Measurements from ENCODE around the gene RGS3. TPM values are rescaled to one million over a fixed set of nuclear protein-coding genes. Genes with fewer than 3 reads are reported as not detected.
A peak's percentile ranks its signal among the peaks of the same experiment; 100 is the strongest.

RGS3 gene
- total RNA-seq, 1 donor from 2014 or later: 187 TPM

GRCh38 chr9:113566016-113566711 is 102.6 kb downstream of the RGS3 start:
- H3K4me1 ChIP-seq: peaks cover 88% of the 10 kb centered on the region
- intact Hi-C loops (cut with micrococcal nuclease): no loop called here
- no peaks in the 10 kb centered on the region for H3K9me3 ChIP-seq (replicated peaks)
- H3K27me3 ChIP-seq (ENCODE audit: low read depth): no peaks in the 10 kb centered on the region
- no peak for DNase-seq
- H3K4me3 ChIP-seq: peak overlapping the region; percentile 64
- peak overlapping the region; percentile 94 for H3K27ac ChIP-seq (replicated peaks)
- no peaks in the 10 kb centered on the region for H3K36me3 ChIP-seq
- TF ChIP-seq CTCF (IDR thresholded peaks at IDR 0.05; ENCODE audit: borderline replicate concordance): no peak

GRCh38 chr9:113566712-113567071 is 103.2 kb downstream of the RGS3 start:
- TF ChIP-seq CTCF (IDR thresholded peaks at IDR 0.05; ENCODE audit: borderline replicate concordance): no peak
- Histone ChIP-seq H3K27me3 (ENCODE audit: low read depth) (no peaks in the 10 kb centered on the region), H3K9me3 (replicated peaks) (no peaks in the 10 kb centered on the region), H3K36me3 (no peaks in the 10 kb centered on the region), H3K4me3 (peak overlapping the region; percentile 64), H3K4me1 (peaks cover 94% of the 10 kb centered on the region), H3K27ac (replicated peaks) (peak overlapping the region; percentile 94)
- intact Hi-C loops (cut with micrococcal nuclease): no loop called here
- no peak for DNase-seq

GRCh38 chr9:113567361-113568080 is 104.0 kb downstream of the RGS3 start:
- Histone ChIP-seq H3K9me3 (replicated peaks) (no peaks in the 10 kb centered on the region), H3K36me3 (no peaks in the 10 kb centered on the region), H3K27me3 (ENCODE audit: low read depth) (no peaks in the 10 kb centered on the region), H3K27ac (replicated peaks) (peak overlapping the region; percentile 94), H3K4me3 (peak overlapping the region; percentile 64), H3K4me1 (peaks cover 100% of the 10 kb centered on the region)
- no peak for TF ChIP-seq CTCF (IDR thresholded peaks at IDR 0.05; ENCODE audit: borderline replicate concordance)
- DNase-seq: peak; percentile 11
- intact Hi-C loops (cut with micrococcal nuclease): no loop called here

DNA sequence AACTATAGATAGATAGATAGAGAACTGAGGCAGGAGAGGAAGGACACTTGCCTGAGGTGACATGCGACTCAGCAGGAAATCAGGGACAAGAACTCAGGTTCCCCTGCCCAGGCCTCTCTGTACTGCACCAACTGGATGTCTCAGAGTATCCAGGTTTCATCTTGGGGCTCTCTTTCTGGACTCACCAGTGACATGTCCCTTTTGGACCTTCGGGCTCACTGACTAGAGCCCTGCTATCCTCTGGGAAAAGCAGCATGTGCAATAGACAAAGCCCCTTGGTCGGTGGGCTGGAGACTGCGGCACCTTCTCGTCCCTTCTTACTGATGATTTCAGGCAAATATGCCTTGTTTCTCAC is 104.5 kb downstream of the RGS3 start:
- no peaks in the 10 kb centered on the region for H3K9me3 ChIP-seq (replicated peaks)
- H3K4me1 ChIP-seq: peaks cover 100% of the 10 kb centered on the region
- peak overlapping the region; percentile 94 for H3K27ac ChIP-seq (replicated peaks)
- intact Hi-C loops (cut with micrococcal nuclease): no loop called here
- H3K36me3 ChIP-seq: no peaks in the 10 kb centered on the region
- DNase-seq: no peak
- no peak overlapping the region for H3K4me3 ChIP-seq
- TF ChIP-seq CTCF (IDR thresholded peaks at IDR 0.05; ENCODE audit: borderline replicate concordance): no peak
- no peaks in the 10 kb centered on the region for H3K27me3 ChIP-seq (ENCODE audit: low read depth)

DNA sequence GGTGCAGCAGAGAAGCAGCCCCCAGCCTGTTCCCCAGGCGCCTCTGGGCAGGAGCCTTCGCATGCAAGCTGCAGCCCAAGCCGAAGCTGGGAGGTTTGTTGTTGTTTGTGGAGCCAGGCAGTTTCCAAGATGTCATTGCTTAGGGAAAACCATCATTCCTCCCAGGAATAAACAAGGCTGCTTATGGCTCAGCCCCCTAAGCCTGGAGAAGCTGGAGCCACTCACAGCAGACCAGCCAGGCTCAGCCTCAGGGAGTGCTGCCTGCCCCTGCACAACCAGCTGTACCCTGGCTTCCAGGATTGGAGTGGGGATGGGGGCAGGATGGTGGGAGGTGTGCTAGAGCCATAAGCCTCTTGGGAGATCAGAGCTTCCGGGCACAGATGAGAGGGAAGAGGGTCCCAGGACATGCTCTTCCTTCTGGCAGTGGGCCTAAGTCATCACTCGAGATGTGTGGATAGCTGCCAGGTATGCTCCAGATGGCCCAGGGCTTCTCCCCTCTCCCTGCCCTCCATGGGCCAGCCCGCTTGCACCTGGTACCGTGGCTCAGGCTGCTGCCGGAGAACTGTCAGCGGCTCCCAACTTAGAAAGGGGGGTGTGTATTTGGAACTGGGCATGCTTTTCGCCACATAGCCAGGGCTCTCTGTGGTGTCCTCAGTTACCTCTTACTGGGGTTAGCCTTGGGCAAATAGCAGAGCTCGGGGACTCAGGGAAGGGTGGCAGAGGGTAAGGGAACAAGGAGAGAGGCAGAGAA is 105.2 kb downstream of the RGS3 start:
- Histone ChIP-seq H3K36me3 (no peaks in the 10 kb centered on the region), H3K4me3 (peak overlapping the region; percentile 7), H3K9me3 (replicated peaks) (no peaks in the 10 kb centered on the region), H3K27ac (replicated peaks) (peak overlapping the region; percentile 94), H3K4me1 (peaks cover 100% of the 10 kb centered on the region), H3K27me3 (ENCODE audit: low read depth) (no peaks in the 10 kb centered on the region)
- TF ChIP-seq CTCF (IDR thresholded peaks at IDR 0.05; ENCODE audit: borderline replicate concordance): no peak
- no peak for DNase-seq
- intact Hi-C loops (cut with micrococcal nuclease): no loop called here

All from left ventricle myocardium inferior (tissue), 1 donor.